SH-SY5Y (cell line): ENCODE measurements around the gene NDRG4.

Source experiments
- GATA2 ChIP-seq: IDR thresholded peaks from 2 replicates; pipeline ENCODE4 v1.6.1; 2011; ENCODE audit warnings: mild to moderate bottlenecking, low read depth, low read length
- GATA3 ChIP-seq: IDR thresholded peaks from 2 replicates; pipeline ENCODE4 v1.6.1; 2011; ENCODE audit warnings: low read depth, mild to moderate bottlenecking, low read length, moderate library complexity

Gene NDRG4

GRCh38 chr16:58518980-58519368 is 19.0 kb downstream of the NDRG4 start:
- TF ChIP-seq GATA2, result no peak
- no peak for TF ChIP-seq GATA3

DNA sequence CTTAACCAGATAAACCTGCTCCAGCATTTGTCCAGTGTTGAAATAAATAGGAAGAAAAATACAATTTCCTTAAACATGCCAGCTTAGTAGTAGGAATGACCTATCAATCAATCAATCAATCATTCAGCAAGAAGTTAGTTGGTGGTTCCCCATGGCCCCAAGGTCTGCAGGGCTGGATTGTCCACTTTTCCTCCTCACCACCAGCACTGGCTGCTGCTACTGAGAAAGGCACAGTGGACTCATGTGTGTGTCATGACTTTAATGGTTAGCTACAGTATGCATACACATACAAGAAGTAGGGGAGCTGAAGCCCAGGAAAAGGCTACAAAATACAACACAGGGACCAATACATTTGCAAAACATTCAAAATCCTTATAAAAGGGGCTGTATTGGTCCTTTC is 19.8 kb downstream of the NDRG4 start:
- TF ChIP-seq GATA3, result no peak
- no peak for TF ChIP-seq GATA2

DNA sequence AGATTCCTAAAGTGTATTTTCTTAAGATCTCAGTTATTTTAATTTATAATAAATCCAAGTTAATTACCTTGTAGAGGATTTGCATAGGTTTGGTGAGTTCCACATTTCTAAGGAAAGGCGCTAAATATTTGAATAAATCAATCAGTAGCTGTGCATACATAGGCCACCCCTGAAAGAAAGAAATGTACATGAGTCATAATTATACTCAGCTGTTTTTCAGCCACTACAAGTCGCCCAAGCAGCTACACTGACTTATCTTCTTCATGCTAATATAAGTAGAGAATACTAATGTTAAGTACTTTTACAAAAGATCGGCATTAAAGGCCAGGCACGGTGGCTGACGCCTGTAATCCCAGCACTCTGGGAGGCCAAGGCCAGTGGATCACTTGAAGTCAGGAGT is 30.2 kb downstream of the NDRG4 start:
- TF ChIP-seq GATA3 (no peak), GATA2 (no peak)

DNA sequence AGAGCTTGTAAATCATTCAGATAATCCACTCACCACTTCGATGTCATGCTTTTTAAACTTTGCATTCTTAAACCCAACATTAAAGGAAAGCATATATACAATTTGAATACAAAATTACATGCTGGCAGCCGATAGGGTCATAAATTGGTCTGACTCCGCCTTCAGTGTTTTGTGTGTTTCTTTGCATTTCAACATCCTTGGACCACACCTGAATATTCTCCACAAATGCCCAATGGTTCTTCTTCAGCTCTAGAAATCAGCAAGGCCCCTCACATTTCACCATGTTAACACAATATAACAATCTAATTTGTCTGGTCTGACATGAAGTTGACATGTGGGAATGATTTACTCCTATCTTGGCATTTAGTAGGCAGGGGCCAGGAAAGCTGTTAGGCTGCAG is 32.5 kb downstream of the NDRG4 start:
- TF ChIP-seq GATA3 (no peak), GATA2 (no peak)

DNA sequence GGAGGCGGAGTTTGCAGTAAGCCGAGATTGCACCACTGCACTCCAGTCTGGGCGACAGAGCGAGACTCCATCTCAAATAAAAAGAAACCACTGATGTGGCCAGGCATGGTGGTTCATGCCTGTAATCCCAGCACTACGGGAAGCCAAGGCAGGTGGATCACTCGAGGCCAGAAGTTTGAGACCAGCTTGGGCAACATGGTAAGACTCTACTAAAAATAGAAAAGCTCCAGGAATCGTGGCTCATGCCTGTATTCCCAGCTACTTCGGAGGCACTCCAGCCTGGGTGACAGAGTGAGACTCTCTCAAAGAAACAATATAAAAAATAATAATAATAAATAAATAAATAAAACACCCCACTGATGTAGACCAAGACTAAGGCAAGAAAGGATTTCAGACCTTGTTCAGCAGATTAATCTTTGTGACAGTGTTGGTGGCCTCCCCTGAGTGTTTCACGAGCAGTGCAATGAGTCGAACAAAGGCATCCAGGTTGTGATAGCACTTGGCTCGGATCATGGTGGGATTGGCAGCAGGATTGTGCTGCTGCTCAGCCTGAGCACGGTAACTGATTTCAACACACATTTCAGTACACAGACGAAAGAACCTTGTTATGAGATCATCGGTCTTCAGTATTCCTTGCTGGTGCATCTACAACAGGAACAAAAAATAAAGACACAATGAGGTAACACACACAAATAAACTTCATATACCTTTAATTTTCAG is 34.0 kb downstream of the NDRG4 start:
- no peak for TF ChIP-seq GATA2
- no peak for TF ChIP-seq GATA3

DNA sequence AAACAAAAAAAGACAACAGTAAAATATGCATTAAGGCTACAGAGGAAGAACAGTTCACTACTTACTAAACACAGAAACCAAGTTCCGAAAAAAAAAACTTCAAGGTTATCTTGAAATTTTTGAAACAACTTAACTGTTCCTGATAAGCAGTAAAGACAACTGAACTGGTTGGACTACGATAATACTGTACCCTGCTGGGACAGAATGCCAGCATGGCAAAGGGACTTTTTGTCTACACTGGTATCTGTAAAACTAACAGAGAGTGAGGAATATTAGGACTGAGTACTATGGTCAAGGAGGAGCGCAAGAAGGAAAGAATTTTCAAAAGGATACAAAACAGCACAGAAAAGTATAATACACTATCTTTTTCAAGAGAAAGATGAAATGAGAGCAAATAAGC is 35.2 kb downstream of the NDRG4 start:
- TF ChIP-seq GATA2 (no peak), GATA3 (no peak)

GRCh38 chr16:58536278-58536677 is 36.3 kb downstream of the NDRG4 start:
- TF ChIP-seq GATA3 (no peak), GATA2 (no peak)

- no peak for TF ChIP-seq GATA2
- no peak for TF ChIP-seq GATA3
These were observed 37.4 kb downstream of the NDRG4 start for GRCh38 chr16:58537124-58537906.

- no peak for TF ChIP-seq GATA3
These were observed 41.8 kb downstream of the NDRG4 start for GRCh38 chr16:58541711-58542110.

DNA sequence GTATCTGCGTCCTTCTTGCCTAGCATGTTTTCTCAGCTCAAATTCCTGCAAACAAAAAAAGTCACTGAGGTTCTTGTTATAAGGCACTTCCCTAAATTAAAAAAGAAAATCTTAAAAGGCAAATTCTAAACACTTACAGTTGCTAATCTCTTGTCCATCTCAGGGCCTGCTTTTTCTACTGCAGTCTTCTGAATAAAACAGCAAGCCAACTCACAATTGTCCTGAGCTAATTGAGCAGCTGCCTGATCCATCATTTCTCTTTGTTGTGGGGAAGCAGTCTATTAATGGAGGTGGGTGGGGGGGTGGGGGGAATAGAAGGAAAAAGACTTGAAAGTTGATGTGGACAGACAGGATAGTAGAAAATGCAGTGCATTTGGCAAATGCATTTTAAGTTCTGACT is 42.3 kb downstream of the NDRG4 start:
- no peak for TF ChIP-seq GATA2
- no peak for TF ChIP-seq GATA3

DNA sequence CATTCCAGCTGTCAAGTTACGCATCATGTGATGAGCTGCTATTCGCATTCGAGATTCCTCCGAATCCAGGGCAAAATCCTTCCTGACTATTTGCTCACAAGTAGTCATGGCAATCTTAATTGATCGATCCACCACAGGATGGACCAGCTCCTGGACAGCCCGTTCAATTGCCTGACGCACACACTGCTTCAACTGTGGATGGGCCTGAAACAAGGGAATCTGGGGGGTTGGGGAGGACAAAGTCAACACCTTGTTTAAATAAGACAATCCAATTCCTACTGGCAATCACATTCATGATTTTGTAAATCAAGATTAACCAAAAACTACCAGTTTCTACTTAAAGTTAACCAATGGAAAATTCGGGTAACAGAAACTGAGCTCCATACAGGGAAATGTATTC is 43.7 kb downstream of the NDRG4 start:
- no peak for TF ChIP-seq GATA3
- no peak for TF ChIP-seq GATA2

- no peak for TF ChIP-seq GATA3
- no peak for TF ChIP-seq GATA2
These were observed 48.4 kb downstream of the NDRG4 start for GRCh38 chr16:58548378-58548777.

DNA sequence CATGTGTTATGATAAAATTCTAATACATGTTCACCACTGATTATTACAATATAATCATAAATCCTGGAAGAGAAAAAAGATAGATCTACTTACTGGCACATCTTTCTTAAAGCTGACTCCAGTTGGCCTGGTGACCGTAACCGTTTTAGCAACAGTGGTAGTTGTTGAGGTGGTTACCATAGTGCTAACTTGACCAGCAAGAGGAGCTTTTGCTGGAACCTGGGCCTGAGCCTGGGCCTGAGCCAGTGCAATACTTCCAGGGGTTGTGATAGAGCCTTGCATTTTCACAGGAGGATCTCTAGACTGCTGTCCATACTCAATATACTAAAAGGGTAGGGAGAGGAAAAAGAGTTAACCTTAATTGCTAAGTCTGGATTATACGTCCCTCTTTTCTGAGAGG is 51.6 kb downstream of the NDRG4 start:
- TF ChIP-seq GATA2 (no peak), GATA3 (no peak)

DNA sequence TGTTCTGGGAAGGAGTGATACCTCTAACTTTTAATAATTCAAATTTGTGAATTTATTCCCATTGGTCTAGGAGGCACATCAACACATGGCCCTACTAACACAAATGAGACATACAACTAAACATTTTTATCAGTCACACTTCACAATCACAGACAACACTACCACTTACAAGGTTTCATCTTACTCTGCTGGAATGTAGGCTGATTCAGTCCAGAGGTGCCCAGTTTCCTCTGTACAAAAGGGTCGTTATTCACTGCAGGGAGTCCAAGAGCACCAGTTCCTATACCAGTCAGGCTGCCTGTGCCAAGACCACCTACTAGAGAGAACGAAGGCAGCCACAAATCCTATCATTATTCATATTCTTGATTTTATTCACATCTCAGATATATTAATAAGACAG is 56.7 kb downstream of the NDRG4 start:
- TF ChIP-seq GATA3 (no peak), GATA2 (no peak)
